GM18951 (cell line): ENCODE data around the gene ZNF44.
"Not testable (repeated sequence)": the region's sequence is repeated elsewhere in the genome, so short reads cannot be mapped to it uniquely, and the experiment has no call there.

Experiments
- POLR2A ChIP-seq: IDR thresholded peaks from 4 replicates; pipeline ENCODE4 v1.6.1; 2011; ENCODE audit warnings: mild to moderate bottlenecking; ENCODE audit not compliant: insufficient read length, insufficient read depth; ENCODE audit errors: extremely low read depth
- in situ Hi-C: fragments of 300-500 bp; cut with MboI; formaldehyde crosslinking; loops from one replicate; pipeline ENCODE4 v1.12.0; 2022; ENCODE audit warnings: low sequenced_read_pairs, mixed read lengths, inconsistent platforms; ENCODE audit not compliant: unreplicated experiment

ZNF44 gene

DNA sequence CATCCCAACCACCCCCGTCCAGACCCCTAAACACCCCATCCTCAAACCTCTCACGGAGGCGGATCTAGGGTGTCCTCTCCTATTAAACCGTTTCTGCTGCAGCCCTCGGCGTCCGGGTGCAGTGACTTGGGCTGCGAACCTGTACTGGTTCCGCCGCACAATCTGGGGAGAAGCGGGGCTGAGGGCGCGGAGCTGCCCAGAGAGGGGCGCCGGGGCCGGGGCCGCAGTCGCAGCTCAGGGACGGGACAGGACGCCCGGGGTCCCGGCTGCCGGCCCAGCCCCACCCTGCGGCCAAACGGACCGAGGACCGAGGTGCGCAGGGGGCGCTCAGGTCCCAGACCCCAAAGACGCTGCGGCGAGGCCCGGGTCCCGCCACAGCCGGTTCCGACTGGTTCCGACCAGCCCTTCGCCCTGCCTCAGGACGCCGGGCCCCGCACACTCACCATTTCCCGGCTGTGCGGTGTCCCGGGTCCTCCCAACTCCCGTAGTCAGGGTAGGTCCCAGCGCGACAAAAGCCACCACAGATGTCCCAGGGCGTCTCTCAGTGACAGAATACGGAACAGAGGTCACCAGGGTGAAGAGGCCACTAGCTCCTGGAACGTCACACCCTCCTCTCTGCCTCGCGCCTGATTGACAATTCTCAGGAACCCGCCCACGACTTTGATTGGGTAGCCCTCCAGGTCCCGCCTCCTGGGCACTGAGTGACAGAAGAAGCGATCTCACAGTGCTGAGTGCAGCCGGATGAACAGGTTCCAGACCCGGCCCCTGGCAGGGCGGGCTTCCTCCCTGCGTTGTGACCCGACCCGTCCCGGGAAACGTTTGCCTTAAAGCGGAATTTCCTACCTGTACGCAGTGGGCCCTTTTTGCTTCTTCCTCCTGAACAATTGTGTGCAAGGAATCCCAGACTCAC is at the start of gene ZNF44:
Gene ZNF44 (minus strand): TSS at position 635 of the 910 bp plus-strand sequence. CDS start 189 bp downstream, at position 446.
- in situ Hi-C loops: no loop called here

GRCh38 chr19:12333162-12334159 is 38.8 kb upstream of the ZNF44 start, which contains the start of gene ZNF563:
Gene ZNF563 (minus strand): TSS chr19:12333633. CDS start chr19:12333482, 151 bp downstream.
- in situ Hi-C loops: no loop called here
- TF ChIP-seq POLR2A: peak; percentile 96

More for the DNA sequence above, at the start of gene ZNF44:
- TF ChIP-seq POLR2A: peak; percentile 83

- in situ Hi-C loops: no loop called here
- no peak for TF ChIP-seq POLR2A
These were observed 36.7 kb upstream of the ZNF44 start for GRCh38 chr19:12331211-12331941.

GRCh38 chr19:12330340-12330739 is 35.7 kb upstream of the ZNF44 start:
- TF ChIP-seq POLR2A: no peak
- in situ Hi-C loops: no loop called here

DNA sequence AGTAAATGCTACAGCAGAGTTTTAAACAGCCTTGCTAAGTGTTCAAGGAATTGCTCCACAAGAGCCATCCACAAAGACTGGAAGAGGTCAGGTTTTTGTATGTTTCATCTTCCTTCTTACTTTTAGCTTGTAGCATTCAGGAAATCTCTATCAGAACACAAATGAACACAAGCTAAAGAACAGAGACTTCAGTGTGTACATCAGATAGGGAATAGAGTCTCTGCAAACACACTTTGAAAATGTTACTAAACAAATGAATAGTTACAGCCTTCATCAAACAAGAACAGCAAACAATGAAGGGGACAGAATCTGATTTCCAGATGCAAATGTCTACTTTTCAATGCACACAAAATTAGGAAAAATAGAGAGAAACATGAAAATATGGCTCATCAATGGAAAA is 31.0 kb upstream of the ZNF44 start:
- no peak for TF ChIP-seq POLR2A
- in situ Hi-C loops: no loop called here

GRCh38 chr19:12318782-12319413 is 24.2 kb upstream of the ZNF44 start:
- in situ Hi-C loops: no loop called here
- TF ChIP-seq POLR2A: no peak

GRCh38 chr19:12314553-12314952 is 19.9 kb upstream of the ZNF44 start:
- in situ Hi-C loops: no loop called here
- no peak for TF ChIP-seq POLR2A

GRCh38 chr19:12308891-12309290 is 14.2 kb upstream of the ZNF44 start:
- in situ Hi-C loops: not testable (repeated sequence)

DNA sequence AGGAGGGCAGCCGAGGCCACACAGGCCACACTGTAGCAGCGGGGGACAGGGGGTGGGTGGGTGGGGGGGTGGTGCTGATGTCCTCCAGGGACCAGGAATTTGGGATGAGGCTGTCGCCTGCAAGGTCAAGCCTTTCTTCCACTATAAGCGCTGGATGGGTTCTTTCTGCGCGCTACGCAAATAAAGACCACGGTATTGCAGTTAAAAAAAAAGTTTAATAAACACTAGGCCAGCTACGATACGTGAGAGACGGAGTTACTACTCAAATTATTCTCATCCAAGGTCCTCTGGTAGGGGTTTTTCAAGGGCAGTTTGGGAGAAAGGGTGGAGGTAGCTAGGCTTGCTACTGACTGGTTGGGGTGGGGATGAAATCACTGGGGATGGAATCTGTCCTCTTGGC is 508 bp upstream of the ZNF44 start:
- TF ChIP-seq POLR2A: no peak
- in situ Hi-C loops: no loop called here

DNA sequence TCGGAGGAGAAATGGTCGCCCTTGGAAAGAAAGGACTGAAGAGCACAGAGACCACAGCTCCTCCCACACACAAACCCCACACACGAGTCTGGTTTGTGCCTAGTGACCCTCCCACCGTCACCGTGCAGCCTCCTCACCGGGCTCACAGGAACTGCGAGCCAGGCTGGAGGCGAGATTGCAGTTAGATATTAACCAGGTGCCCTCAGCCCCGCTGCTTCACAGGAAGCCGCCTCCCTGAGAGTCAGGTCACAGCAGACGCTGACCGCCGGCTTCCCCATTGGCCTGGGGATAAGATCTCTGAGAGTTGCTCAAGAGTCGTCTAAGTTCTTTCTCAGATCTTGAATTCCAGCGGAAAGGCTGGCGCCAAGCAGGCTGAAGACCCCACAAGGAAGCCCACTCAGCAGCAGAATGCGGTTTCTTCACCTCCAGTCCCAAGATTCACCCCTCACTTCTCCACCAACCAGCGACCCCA is 870 bp downstream of the ZNF44 start:
- peak; percentile 58 for TF ChIP-seq POLR2A

DNA sequence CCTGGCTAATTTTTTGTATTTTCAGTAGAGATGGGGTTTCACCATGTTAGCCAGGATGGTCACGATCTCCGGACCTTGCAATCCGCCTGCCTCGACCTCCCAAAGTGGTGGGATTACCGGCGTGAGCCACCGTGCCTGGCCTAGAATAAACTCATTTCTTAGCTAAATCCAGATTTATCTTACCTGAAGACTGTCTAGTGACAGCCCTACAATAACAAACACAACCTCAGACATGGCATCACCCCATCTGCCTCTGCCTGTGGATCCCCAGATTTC is 5.0 kb downstream of the ZNF44 start:
- no peak for TF ChIP-seq POLR2A
- in situ Hi-C loops: no loop called here

More for the DNA sequence above, 870 bp downstream of the ZNF44 start:
- in situ Hi-C loops: no loop called here

- in situ Hi-C loops: no loop called here
- TF ChIP-seq POLR2A: no peak
These were observed 6.7 kb downstream of the ZNF44 start for GRCh38 chr19:12287958-12288500.
